Rectal smooth muscle tissue (tissue), 1 donor: Measurements from ENCODE around the gene NOL12.

ENCODE experiments used
- H3K27ac ChIP-seq: one replicate; pipeline ENCODE4 v1.7.0; 2013; ENCODE audit warnings: low read depth, low read length, inconsistent platforms
- H3K27me3 ChIP-seq: one replicate; pipeline ENCODE4 v1.7.0; 2013; ENCODE audit warnings: low read length; ENCODE audit not compliant: control insufficient read depth, insufficient read depth
- H3K36me3 ChIP-seq: one replicate; pipeline ENCODE4 v1.7.0; 2013; ENCODE audit warnings: low read length; ENCODE audit not compliant: control insufficient read depth, insufficient read depth
- H3K4me1 ChIP-seq: one replicate; pipeline ENCODE4 v1.7.0; 2013; ENCODE audit warnings: low read length; ENCODE audit not compliant: control insufficient read depth, insufficient read depth
- H3K4me3 ChIP-seq: one replicate; pipeline ENCODE4 v1.7.0; 2013; ENCODE audit warnings: low read length
- H3K9ac ChIP-seq: one replicate; pipeline ENCODE4 v1.7.0; 2013; ENCODE audit warnings: low read length

Gene NOL12

DNA sequence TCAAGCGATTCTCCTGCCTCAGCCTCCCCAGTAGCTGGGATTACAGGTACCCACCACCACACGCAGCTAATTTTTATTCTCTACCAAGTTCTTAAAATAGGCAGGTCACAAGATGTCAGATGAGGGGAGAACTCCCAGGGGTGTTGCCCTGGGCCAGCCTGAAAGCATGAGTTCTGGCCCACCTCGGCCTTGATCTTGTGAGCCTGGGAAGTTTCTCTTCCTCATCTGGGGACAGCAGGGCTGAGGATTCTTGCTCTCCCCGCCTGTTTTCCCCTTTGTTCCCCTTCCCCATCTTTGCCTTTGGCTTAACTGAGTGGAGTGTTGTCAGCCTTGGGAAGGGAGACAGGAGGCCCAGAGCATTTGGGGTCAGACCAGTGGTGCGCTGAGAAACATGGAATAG is 24.1 kb upstream of the NOL12 start:
- Histone ChIP-seq H3K27me3 (no peaks in the 10 kb centered on the region), H3K4me1 (peaks cover 32% of the 10 kb centered on the region), H3K27ac (peak overlapping the region; percentile 55), H3K4me3 (no peak overlapping the region), H3K9ac (no peak overlapping the region), H3K36me3 (peaks cover 3% of the 10 kb centered on the region)

DNA sequence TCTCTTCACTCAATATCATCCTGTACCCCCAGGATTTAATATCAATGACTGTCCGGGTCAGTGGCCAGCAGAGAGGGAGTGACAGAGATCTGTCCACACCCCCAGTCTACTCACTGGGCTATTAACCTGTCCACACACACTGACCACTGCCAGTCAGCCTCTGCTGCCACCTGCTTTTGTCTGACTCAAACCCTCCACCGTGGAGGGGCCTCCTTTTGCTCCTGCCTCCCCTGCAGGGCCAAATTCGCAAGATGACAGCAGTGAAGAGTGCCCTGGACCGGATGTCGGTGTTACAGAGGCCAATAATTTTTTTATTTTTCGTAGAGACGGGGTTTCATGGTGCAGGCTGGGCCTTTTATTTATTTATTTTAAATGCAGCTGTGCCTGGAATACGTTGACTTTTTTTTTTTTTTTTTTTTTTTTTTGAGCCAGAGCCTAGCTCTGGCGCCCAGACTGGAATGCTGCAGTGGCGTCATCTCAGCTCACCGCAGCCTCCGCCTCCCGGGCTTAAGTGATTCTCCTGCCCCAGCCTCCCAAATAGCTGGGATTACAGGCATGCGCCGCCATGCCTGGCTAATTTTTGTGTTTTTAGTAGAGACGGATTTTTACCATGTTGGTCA is 22.5 kb upstream of the NOL12 start:
- Histone ChIP-seq H3K27ac (peak overlapping the region; percentile 75), H3K36me3 (peaks cover 3% of the 10 kb centered on the region), H3K4me3 (no peak overlapping the region), H3K9ac (peak overlapping the region; percentile 10), H3K27me3 (no peaks in the 10 kb centered on the region), H3K4me1 (peaks cover 28% of the 10 kb centered on the region)

DNA sequence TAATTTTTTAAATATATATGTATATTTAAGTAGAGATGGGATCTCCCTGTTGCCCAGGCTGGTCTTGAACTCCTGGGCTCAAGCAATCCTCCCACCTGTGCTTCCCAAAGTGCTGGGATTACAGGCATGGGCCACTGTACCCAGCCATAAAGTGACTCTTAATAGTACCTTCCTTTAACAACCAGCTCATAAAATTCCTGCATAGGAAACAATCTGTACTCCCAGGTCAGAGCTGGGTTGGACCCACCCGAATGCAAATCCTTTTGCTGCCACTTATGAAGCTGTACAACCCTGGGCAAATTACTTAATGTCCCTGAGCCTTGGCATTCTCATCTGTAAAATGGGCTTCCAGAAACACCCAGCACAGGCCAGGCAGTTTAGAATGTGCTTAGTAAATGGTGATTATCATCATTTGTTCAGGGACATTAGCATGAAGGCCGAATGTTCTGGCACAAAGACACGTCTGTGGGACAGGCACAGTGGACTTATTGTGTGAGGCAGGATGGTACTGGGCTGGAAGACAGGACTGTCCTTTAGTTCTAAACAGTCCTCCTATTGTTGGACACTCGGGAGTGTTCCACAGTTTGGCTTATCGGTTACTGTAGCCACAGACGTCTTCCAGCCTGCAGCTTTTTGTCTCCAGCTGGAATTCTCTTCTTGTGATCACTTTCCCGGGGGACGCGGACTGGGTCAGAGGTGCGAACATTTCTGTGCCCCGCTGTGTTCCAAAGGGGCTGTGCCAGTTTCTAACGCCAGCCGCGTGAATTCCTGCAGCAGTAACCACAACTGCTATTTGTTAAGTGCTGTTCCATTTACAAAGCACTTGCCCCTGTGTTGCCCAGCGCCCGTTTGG is 21.7 kb upstream of the NOL12 start:
- Histone ChIP-seq H3K27ac (no peak overlapping the region), H3K9ac (no peak overlapping the region), H3K36me3 (peaks cover 3% of the 10 kb centered on the region), H3K27me3 (no peaks in the 10 kb centered on the region), H3K4me1 (peaks cover 26% of the 10 kb centered on the region), H3K4me3 (no peak overlapping the region)

DNA sequence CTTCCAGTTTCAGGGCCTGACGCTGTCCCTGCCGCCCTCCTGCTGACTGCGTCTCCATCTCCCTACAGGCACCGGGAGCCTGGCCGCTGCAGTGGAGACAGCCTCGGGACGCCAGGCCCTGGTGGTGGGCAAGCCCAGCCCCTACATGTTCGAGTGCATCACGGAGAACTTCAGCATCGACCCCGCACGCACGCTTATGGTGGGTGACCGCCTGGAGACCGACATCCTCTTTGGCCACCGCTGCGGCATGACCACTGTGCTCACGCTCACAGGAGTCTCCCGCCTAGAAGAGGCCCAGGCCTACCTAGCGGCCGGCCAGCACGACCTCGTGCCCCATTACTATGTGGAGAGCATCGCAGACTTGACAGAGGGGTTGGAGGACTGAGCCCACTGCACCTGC is 20.7 kb upstream of the NOL12 start:
- Histone ChIP-seq H3K9ac (no peak overlapping the region), H3K4me3 (no peak overlapping the region), H3K27me3 (no peaks in the 10 kb centered on the region), H3K27ac (no peak overlapping the region), H3K4me1 (peaks cover 19% of the 10 kb centered on the region), H3K36me3 (peaks cover 3% of the 10 kb centered on the region)

DNA sequence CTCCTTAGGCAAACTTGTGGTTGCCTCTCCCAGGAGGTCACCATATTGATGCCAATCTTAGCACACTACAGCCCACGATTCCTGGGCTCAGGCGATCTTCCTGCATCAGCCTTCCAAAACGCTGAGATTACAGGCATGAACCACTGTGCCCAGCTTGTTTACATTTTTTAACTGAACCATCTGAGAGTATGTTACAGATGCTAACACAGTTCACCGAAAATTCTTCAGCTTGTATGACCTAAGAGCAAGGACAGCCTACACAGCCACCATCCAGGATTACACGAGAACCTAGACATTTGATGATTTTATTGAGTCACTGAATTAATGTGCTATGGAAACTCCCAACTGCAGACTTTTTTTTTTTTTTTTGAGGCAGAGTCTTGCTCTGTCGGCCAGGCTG is 16.6 kb upstream of the NOL12 start:
- Histone ChIP-seq H3K9ac (no peak overlapping the region), H3K27me3 (no peaks in the 10 kb centered on the region), H3K27ac (peak overlapping the region; percentile 70)

GRCh38 chr22:37672206-37672919 is 13.8 kb upstream of the NOL12 start:
- Histone ChIP-seq H3K36me3 (no peaks in the 10 kb centered on the region), H3K27me3 (no peaks in the 10 kb centered on the region), H3K27ac (no peak overlapping the region), H3K4me3 (no peak overlapping the region), H3K9ac (no peak overlapping the region), H3K4me1 (peaks cover 12% of the 10 kb centered on the region)

More for the DNA sequence above, 16.6 kb upstream of the NOL12 start:
- H3K4me1 ChIP-seq = peaks cover 14% of the 10 kb centered on the region
- H3K4me3 ChIP-seq = no peak overlapping the region
- peaks cover 3% of the 10 kb centered on the region for H3K36me3 ChIP-seq

GRCh38 chr22:37672920-37673455 is 13.2 kb upstream of the NOL12 start:
- Histone ChIP-seq H3K4me1 (peaks cover 14% of the 10 kb centered on the region), H3K27me3 (no peaks in the 10 kb centered on the region), H3K9ac (no peak overlapping the region), H3K4me3 (no peak overlapping the region), H3K36me3 (no peaks in the 10 kb centered on the region), H3K27ac (peak overlapping the region; percentile 67)

- Histone ChIP-seq H3K4me1 (peaks cover 14% of the 10 kb centered on the region), H3K36me3 (no peaks in the 10 kb centered on the region), H3K4me3 (no peak overlapping the region), H3K27me3 (no peaks in the 10 kb centered on the region), H3K27ac (peak overlapping the region; percentile 92), H3K9ac (no peak overlapping the region)
Observed at GRCh38 chr22:37674248-37674647, 11.9 kb upstream of the NOL12 start.

DNA sequence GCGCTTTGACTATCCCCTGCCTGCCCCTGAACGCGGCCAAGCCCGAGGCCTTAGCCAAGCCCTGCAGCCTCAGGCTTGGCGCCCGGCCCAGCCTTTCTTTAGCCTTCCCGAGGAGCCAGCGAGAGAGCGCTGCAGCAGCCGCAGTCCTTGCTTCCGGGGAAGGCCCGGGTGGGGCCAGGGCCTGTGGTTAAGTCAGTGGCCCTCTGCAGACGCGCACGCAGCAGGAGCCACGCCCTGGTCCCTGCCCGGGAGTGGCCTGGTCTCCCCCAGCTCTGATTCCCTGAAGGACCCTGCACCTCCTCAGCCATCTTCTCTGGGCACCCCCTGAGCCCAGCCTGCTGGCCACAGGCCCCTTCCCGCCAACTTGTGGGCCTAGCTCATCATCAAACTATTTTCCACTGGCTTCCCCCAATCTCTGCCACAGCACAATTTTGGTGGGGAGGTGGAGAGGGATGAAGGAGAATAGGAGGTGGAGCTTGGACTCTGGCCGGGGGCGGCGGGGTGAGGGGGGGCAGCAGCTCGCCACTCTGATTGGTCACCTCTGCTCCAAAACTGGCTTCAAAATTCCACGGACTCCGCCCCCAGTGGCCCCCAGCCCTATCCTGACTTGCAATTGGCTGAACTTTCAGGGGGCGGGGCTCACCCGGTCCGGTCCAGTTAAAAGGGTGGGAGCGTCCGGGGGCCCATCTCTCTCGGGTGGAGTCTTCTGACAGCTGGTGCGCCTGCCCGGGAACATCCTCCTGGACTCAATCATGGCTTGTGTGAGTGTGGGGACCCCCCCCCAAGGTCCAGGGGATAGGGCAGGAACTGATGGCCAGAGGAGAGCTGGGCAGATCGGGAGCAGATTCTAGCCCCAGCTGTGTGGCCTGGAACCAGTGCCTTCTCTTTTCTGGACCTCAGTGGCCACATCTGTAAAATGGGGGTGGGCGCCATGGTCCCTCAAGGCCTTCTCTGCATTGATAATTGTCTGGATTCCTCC is 10.9 kb upstream of the NOL12 start, which contains the start of gene LGALS1:
Gene LGALS1, plus strand, starts transcription at position 686 of the 979 bp plus-strand sequence. Its CDS starts 67 bp downstream, at position 753.
- H3K27me3 ChIP-seq = no peaks in the 10 kb centered on the region
- peaks cover 5% of the 10 kb centered on the region for H3K36me3 ChIP-seq
- peak within 1 kb of the TSS; percentile 92 for H3K27ac ChIP-seq
- H3K4me3 ChIP-seq = peak within 1 kb of the TSS; percentile 81
- H3K9ac ChIP-seq = peak within 1 kb of the TSS; percentile 42
- peaks cover 10% of the 10 kb centered on the region for H3K4me1 ChIP-seq

- peak overlapping the region; percentile 42 for H3K9ac ChIP-seq
- H3K4me3 ChIP-seq = peak overlapping the region; percentile 81
- H3K4me1 ChIP-seq = peaks cover 10% of the 10 kb centered on the region
- peaks cover 5% of the 10 kb centered on the region for H3K36me3 ChIP-seq
- H3K27ac ChIP-seq = peak overlapping the region; percentile 92
- no peaks in the 10 kb centered on the region for H3K27me3 ChIP-seq
Observed at GRCh38 chr22:37675930-37676735, 10.0 kb upstream of the NOL12 start.
